Measurements from ENCODE around the gene SSH2. TPM values are rescaled to one million over a fixed set of nuclear protein-coding genes. Genes with fewer than 3 reads are reported as not detected.

SSH2 gene
- total RNA-seq, 4 donors from 2014 or later, result 30.2 to 38.6 (median 35.5) TPM

GRCh38 chr17:29705386-29705785 is 224.6 kb downstream of the SSH2 start:
- Histone ChIP-seq H3K9me3 (no peaks in the 10 kb centered on the region), H3K4me3 (replicated peaks in 1 of 3) (no peak overlapping the region), H3K27me3 (no peaks in the 10 kb centered on the region), H3K4me1 (peaks cover 45 to 55% of the 10 kb centered on the region in 2 donors), H3K27ac (peak overlapping the region; percentile 56 to 80 (median 79)), H3K36me3 (peaks cover 3 to 4% of the 10 kb centered on the region in 2 donors)
- intact Hi-C loops (cut with DNase I), result no loop called here
- TF ChIP-seq CTCF (IDR thresholded peaks at IDR 0.05) (no peak), POLR2A (IDR thresholded peaks at IDR 0.05) (no peak)
- no peak for DNase-seq
- WGBS, 2 donors, result 69 to 80% methylated on average over 3 of the region's 3 CpGs

GRCh38 chr17:29699283-29699682 is 230.7 kb downstream of the SSH2 start:
- Histone ChIP-seq H3K27ac (peak overlapping the region; percentile 68 to 96 (median 93)), H3K9me3 (no peaks in the 10 kb centered on the region), H3K4me1 (peaks cover 28 to 36% of the 10 kb centered on the region in 2 donors), H3K36me3 (peaks cover 3 to 4% of the 10 kb centered on the region in 2 donors), H3K4me3 (replicated peaks in 1 of 3) (no peak overlapping the region), H3K27me3 (no peaks in the 10 kb centered on the region)
- peak; percentile 85 to 87 for DNase-seq
- peak in 1 of 2 donors; percentile 57 for TF ChIP-seq POLR2A (IDR thresholded peaks at IDR 0.05)
- no peak for TF ChIP-seq CTCF (IDR thresholded peaks at IDR 0.05)
- WGBS, 2 donors, result 15 to 46% methylated on average over 2 of the region's 2 CpGs
- intact Hi-C loops (cut with DNase I), result loop anchor here (10.0 kb wide), 1 partner anchor 64 kb away; no protein-coding TSS in a partner anchor

GRCh38 chr17:29698837-29699236 is 231.2 kb downstream of the SSH2 start:
- TF ChIP-seq CTCF (IDR thresholded peaks at IDR 0.05) (no peak), POLR2A (IDR thresholded peaks at IDR 0.05) (no peak)
- Histone ChIP-seq H3K27ac (peak overlapping the region; percentile 62 to 96 (median 68)), H3K9me3 (no peaks in the 10 kb centered on the region), H3K4me3 (replicated peaks in 1 of 3) (no peak overlapping the region), H3K36me3 (peaks cover 3 to 4% of the 10 kb centered on the region in 2 donors), H3K27me3 (no peaks in the 10 kb centered on the region), H3K4me1 (peaks cover 28 to 37% of the 10 kb centered on the region in 2 donors)
- intact Hi-C loops (cut with DNase I), result loop anchor here (10.0 kb wide), 1 partner anchor 64 kb away; no protein-coding TSS in a partner anchor
- 36 to 53% methylated on average over 1 of the region's 1 CpG for WGBS, 2 donors
- DNase-seq, result no peak

- Histone ChIP-seq H3K4me3 (replicated peaks in 1 of 3) (no peak overlapping the region), H3K9me3 (no peaks in the 10 kb centered on the region), H3K36me3 (peaks cover 3 to 4% of the 10 kb centered on the region in 2 donors), H3K4me1 (peaks cover 28 to 39% of the 10 kb centered on the region in 2 donors), H3K27me3 (no peaks in the 10 kb centered on the region), H3K27ac (peak overlapping the region; percentile 62 to 96 (median 68))
- 93 to 97% methylated on average over 6 of the region's 6 CpGs for WGBS, 2 donors
- no peak for TF ChIP-seq POLR2A (IDR thresholded peaks at IDR 0.05)
- no peak for TF ChIP-seq CTCF (IDR thresholded peaks at IDR 0.05)
- intact Hi-C loops (cut with DNase I), result loop anchor here (10.0 kb wide), 1 partner anchor 63 kb away; no protein-coding TSS in a partner anchor
- DNase-seq, result no peak
Observed at GRCh38 chr17:29698019-29698777, 231.8 kb downstream of the SSH2 start.

GRCh38 chr17:29697371-29697770 is 232.7 kb downstream of the SSH2 start:
- intact Hi-C loops (cut with DNase I), result loop anchor here (10.0 kb wide), 1 partner anchor 63 kb away; no protein-coding TSS in a partner anchor
- H3K36me3 ChIP-seq, result peaks cover 0 to 3% of the 10 kb centered on the region in 2 donors
- no peak overlapping the region for H3K4me3 ChIP-seq (replicated peaks in 1 of 3)
- 22 to 40% methylated on average over 3 of the region's 3 CpGs for WGBS, 2 donors
- peak; percentile 52 to 53 for DNase-seq
- no peak for TF ChIP-seq POLR2A (IDR thresholded peaks at IDR 0.05)
- TF ChIP-seq CTCF (IDR thresholded peaks at IDR 0.05), result no peak
- peaks cover 28 to 39% of the 10 kb centered on the region in 2 donors for H3K4me1 ChIP-seq
- H3K27me3 ChIP-seq, result no peaks in the 10 kb centered on the region
- H3K27ac ChIP-seq, result peak overlapping the region; percentile 62 to 96 (median 68)
- H3K9me3 ChIP-seq, result no peaks in the 10 kb centered on the region

Measured in thyroid gland (tissue), 4 donors.